ENCODE data around the gene ACOT8.
"Not testable (repeated sequence)": the region's sequence is repeated elsewhere in the genome, so short reads cannot be mapped to it uniquely, and the experiment has no call there.

ACOT8 gene

DNA sequence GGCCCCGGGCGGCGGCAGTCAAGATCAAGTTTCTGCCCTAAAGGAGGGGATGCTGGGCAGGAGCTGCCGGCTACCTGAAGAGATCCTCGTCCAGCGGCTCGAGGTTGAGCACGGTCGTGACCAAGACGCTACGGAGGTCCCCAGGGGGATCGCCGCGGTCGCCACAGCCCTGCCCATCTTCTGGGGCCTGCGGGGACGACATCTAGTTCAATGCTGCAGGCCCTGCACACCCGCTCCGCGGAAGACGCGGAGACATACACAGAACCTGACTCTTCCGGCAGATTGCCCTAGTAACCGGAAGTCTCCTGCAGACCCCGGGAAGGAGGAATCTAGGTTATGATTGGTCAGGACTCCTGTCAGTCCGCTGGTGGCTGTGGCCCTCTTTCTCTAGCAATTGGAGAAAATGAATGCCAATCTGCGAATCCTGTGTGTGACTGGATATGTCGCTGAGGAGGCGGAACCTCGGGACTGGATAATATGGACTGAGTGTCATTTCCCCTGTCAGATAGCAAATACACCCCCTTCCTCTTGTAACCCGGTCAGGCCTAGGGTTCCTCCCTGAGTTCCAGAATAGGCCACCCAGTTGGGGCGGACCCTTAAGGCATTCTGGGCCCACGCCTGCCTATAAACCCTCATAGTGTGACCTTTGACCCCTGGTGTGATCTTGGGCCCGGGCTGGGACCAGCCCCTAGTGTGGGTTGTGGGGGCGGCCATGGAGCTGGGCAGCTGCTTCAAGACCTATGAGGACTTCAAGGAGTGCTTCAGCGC, at the start of gene ACOT8, which contains the start of gene ZSWIM3:
Gene ACOT8 (minus strand): TSS at position 279 of the 768 bp plus-strand sequence. CDS start 77 bp downstream, at position 202.
Gene ZSWIM3 (plus strand): TSS at position 501 of the 768 bp plus-strand sequence. CDS start 212 bp downstream, at position 713.
- peak within 1 kb of the TSS; percentile 72 for H3K27ac ChIP-seq

DNA sequence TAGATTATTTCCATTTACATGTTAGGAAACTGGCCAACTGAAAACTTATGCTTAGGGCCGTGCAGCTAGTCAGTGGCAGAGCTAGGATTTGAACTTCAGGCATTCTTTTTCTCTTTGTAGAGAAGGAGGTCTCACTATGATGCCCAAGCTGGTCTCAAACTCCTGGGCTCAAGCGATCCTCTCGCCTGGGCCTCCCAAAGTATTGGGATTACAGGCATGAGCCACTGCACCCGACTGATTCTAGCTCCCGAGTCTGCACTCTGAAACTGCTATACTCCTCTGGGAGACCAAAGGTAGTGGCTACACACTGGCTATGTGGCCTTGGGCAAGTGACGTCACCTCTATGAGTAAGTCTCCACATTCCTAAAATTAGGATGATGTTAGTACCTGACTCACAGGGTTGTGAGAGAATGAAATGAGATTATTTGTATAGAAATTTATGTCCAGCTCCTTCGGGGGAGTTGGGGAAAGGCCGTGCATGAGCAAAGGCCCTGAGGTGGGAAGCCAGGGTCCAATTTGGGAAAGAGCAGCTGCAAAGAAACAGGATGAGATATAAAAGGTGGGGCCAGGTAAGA, 48.4 kb upstream of the ACOT8 start:
- TF ChIP-seq, protein P1, sequence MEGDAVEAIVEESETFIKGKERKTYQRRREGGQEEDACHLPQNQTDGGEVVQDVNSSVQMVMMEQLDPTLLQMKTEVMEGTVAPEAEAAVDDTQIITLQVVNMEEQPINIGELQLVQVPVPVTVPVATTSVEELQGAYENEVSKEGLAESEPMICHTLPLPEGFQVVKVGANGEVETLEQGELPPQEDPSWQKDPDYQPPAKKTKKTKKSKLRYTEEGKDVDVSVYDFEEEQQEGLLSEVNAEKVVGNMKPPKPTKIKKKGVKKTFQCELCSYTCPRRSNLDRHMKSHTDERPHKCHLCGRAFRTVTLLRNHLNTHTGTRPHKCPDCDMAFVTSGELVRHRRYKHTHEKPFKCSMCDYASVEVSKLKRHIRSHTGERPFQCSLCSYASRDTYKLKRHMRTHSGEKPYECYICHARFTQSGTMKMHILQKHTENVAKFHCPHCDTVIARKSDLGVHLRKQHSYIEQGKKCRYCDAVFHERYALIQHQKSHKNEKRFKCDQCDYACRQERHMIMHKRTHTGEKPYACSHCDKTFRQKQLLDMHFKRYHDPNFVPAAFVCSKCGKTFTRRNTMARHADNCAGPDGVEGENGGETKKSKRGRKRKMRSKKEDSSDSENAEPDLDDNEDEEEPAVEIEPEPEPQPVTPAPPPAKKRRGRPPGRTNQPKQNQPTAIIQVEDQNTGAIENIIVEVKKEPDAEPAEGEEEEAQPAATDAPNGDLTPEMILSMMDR (IDR thresholded peaks at IDR 0.05): no peak
- no peak for TF ChIP-seq ZFX (IDR thresholded peaks at IDR 0.05; ENCODE audit: borderline replicate concordance)
- no peak overlapping the region for H3K27ac ChIP-seq

More for the DNA sequence above, at the start of gene ACOT8, which contains the start of gene ZSWIM3:
- TF ChIP-seq, protein P1 (IDR thresholded peaks at IDR 0.05): no peak
- no peak for TF ChIP-seq ZFX (IDR thresholded peaks at IDR 0.05; ENCODE audit: borderline replicate concordance)

DNA sequence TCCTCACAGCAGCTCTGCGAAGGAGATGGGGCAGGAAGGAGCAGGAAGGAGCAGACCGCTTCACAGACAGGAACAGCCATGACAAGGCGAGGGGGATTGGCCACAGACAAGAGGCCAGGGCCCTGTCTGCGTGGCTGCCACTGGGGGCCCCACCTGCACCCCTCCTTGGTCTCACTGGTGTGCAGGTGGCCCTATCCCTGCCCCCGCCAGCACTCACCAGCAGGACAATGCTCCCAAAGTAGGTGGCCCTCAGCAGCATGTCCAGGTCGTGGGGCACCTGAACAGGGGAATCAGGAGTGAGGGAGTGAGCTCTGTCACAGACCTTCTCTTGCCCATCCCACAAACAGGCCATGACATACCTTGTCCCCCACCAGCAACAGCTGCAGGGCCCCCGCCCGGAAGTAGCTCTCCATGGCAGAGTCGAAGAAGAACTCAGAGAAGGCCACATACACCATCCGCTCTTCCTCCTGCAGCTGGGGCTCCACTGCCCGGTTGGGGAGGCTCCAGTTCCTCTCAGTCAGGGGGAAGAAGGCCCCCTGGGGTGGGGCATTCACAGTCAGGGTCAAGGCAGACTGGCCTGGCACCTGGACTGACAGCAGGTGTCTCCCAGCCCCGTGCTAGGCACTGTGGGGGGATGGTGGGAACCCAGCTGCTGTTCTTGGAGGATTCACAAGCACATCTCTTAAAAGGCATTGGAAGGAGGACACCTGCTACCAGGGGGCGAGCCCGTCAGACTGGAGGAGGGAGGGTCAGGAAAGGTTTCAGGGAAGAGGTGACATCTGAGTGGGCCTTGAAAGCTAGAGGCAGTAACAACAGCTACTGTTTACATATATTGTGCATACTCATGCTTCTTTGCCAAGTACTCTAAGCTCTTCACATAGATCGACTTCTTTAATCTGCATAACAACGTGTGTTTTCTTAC, 47.7 kb upstream of the ACOT8 start:
- TF ChIP-seq, protein P1 (IDR thresholded peaks at IDR 0.05): no peak
- no peak overlapping the region for H3K27ac ChIP-seq

DNA sequence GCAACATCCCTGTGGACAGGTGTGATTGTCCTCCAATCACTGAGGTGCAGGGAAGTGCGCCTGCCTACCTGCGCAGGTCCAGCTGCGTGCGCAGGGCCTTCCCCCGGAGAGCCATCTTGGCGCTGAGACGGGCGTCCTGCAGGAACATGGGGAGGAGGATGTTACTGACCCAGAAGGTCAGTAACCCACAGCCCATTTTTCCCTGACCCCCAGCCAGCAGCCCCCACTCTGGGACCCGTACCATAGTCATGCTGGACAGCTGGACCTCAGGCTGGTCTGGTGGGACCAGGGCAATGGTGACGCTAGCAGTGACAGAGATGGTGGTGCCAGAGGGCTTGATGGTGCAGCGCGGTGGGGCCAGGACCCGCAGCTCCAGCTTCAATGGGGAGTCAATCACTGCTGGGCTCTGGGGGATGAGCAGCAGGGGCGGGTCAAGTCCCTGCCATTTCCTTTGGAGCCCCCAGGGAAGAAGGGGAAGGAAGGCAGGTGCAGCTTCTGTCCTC, 45.1 kb upstream of the ACOT8 start:
- TF ChIP-seq, protein P1 (IDR thresholded peaks at IDR 0.05): no peak
- TF ChIP-seq ZFX (IDR thresholded peaks at IDR 0.05; ENCODE audit: borderline replicate concordance): no peak
- no peak overlapping the region for H3K27ac ChIP-seq

DNA sequence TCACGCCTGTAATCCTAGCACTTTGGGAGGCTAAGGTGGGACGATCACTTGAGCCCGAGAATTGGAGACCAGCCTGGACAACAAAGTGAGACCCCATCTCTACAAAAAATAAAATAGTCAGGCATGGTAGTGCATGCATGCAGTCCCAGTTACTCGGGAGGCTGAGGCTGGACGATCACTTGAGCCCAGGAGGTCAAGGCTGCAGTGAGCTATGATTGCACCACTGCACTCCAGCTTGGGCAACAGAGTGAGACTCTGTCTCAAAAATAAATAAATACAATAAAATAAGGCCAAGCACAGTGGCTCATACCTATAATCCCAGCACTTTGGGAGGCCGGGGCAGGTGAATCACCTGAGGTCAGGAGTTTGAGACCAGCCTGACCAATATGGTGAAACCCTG, 44.1 kb upstream of the ACOT8 start:
- H3K27ac ChIP-seq: not testable (repeated sequence)

DNA sequence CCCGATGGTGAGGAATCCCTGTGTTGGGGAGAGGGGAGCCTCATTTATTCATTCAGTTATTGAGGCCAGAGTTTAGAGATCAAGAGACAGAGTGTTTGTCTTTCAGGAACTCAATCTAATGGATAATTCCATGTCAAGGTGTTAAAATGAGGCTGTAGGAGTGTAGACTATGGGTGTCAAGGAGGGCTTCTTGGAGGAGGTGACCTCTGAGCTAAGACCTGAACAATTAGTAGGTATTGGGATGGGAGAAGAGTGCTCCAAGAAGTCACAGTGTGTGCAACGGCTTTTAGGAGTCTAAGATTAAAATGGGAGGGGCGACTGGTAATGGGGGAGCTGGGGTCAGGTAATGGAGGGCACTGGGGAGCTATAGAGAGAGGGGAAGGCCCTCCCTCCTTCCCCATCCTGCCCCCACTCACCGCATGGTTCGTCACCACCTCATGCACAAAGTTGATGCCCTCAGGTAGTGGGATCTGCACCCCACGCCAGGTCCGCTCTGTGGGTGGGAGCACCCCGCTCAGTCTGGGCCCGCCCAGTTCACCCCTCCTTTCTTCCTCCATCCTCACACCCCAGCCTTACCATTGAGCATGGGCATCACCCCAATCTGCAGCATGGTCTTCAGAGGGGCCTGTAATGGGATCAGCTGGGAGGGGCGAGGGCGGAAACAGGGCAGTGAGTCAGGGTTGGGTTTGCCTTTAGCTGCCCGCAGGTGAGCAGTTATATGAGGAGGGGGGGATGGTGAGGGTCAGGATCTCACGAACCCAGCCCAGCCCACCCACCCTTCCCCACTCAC, 42.0 kb upstream of the ACOT8 start:
- TF ChIP-seq, protein P1 (IDR thresholded peaks at IDR 0.05): no peak
- TF ChIP-seq ZFX (IDR thresholded peaks at IDR 0.05; ENCODE audit: borderline replicate concordance): no peak
- H3K27ac ChIP-seq: no peak overlapping the region

DNA sequence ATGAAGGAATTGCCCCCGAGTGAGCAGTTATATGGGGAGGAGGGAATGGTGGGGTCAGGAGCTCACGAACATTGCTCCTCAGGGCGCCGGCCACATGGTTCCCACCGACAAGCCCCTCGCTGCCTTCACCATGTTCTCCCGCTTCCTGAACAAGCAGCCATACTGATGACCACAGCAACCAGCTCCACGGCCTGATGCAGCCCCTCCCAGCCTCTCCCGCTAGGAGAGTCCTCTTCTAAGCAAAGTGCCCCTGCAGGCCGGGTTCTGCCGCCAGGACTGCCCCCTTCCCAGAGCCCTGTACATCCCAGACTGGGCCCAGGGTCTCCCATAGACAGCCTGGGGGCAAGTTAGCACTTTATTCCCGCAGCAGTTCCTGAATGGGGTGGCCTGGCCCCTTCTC, 41.1 kb upstream of the ACOT8 start:
- TF ChIP-seq ZFX (IDR thresholded peaks at IDR 0.05; ENCODE audit: borderline replicate concordance): no peak
- TF ChIP-seq, protein P1 (IDR thresholded peaks at IDR 0.05): no peak
- H3K27ac ChIP-seq: no peak overlapping the region
